ENCODE data around the gene RNF144A. TPM values are rescaled to one million over a fixed set of nuclear protein-coding genes. Genes with fewer than 3 reads are reported as not detected.

The RNF144A gene
- total and polyA plus RNA-seq, 2 of the 13 experiments (the other 11 are each of a cell fraction or from before 2014, with no cell fraction given) = 13.9 to 16.5 TPM

GRCh38 chr2:7011356-7012083, 94.3 kb downstream of the RNF144A start:
- no peak overlapping the region for H3K4me2 ChIP-seq (ENCODE audit: low read depth, low read length)
- no peak overlapping the region for H3K9ac ChIP-seq (ENCODE audit: insufficient read depth, low read depth, low read length)
- H3K36me3 ChIP-seq (replicated peaks in 1 of 2; ENCODE audit: control insufficient read depth in 1 of 2, insufficient read depth in 2 of 2, low read length in 2 of 2) = peaks cover 0 to 2% of the 10 kb centered on the region in 2 experiments; a peak in 3 of 5 replicates
- in situ Hi-C loops (cut with HindIII; ENCODE audit: extremely low pct_ligation_motif_present, low pct_unique_long_range_greater_than_20kb) = no loop called here
- CTCF ChIA-PET (ENCODE audit: low intra/inter-chr PET ratio, low total read pairs) = no interaction called here
- H4K20me1 ChIP-seq (ENCODE audit: insufficient read depth, low read length) = no peaks in the 10 kb centered on the region
- H3K27me3 ChIP-seq (ENCODE audit: control insufficient read depth in 1 of 2, insufficient read depth in 2 of 2, low read length in 2 of 2) = no peaks in the 10 kb centered on the region
- FAIRE-seq = no peak
- no peak overlapping the region for H2AFZ ChIP-seq (ENCODE audit: low read length)
- no peaks in the 10 kb centered on the region for H3K9me3 ChIP-seq (ENCODE audit: low read length)
- no TSS peak for BruUV-seq (replicated peaks)
- DNase-seq (ENCODE audit: low spot score) = no peak
- TF ChIP-seq IRF9 (CRISPR knock-in tag; IDR thresholded peaks at IDR 0.05; ENCODE audit: borderline replicate concordance) (no peak), ATAD3A (CRISPR knock-in tag; IDR thresholded peaks at IDR 0.05) (no peak), TFAP4 (IDR thresholded peaks at IDR 0.05; ENCODE audit: borderline replicate concordance, low read depth) (no peak), RXRA (CRISPR knock-in tag; IDR thresholded peaks at IDR 0.05) (no peak), KDM6A (CRISPR knock-in tag; IDR thresholded peaks at IDR 0.05; ENCODE audit: low read depth) (no peak), FOXO1 (CRISPR knock-in tag; IDR thresholded peaks at IDR 0.05) (no peak), ZNF446 (CRISPR knock-in tag; IDR thresholded peaks at IDR 0.05) (no peak), PRDM15 (CRISPR knock-in tag; IDR thresholded peaks at IDR 0.05) (no peak)
- no peak for ATAC-seq
- intact Hi-C loops (cut with micrococcal nuclease; ENCODE audit: unreplicated experiment) = no loop called here
- no peak overlapping the region for H3K27ac ChIP-seq (ENCODE audit: extremely low read length, insufficient read depth, low read length)
- H3K79me2 ChIP-seq (ENCODE audit: insufficient read depth, low read length) = no peaks in the 10 kb centered on the region
- no peak overlapping the region for H3K4me3 ChIP-seq (replicated peaks in 1 of 3; ENCODE audit: insufficient read depth in 1 of 3, low read depth in 2 of 3, low read length in 3 of 3)
- WGBS (ENCODE audit: low lambda C conversion rate) = 96% methylated on average over 7 of the region's 7 CpGs
- H3K4me1 ChIP-seq (ENCODE audit: insufficient read depth, low read length) = no peaks in the 10 kb centered on the region
- POLR2A ChIA-PET = no interaction called here

Data from HepG2 (cell line).